ENCODE results near the gene STK32C.

GRCh38 chr10:132223611-132224342 lies 84.0 kb downstream of the STK32C start:
- TF ChIP-seq CTCF (IDR thresholded peaks at IDR 0.05 in 8 of 11, conservative IDR thresholded peaks at IDR 0.05 in 3 of 11) (no peak), POLR2A (IDR thresholded peaks at IDR 0.05) (no peak)

Measured in spleen (tissue), 7 donors.